NCI-H2081 treated with DMSO at 0.1 percent for 48 hours (cell line): ENCODE results near the gene MERTK.
"Not testable (repeated sequence)": the region's sequence is repeated elsewhere in the genome, so short reads cannot be mapped to it uniquely, and the experiment has no call there.

Source experiments
- DNase-seq: peaks from one replicate; lab custom pipeline; 2025; lab: John Stamatoyannopoulos, UW

Gene MERTK

GRCh38 chr2:112010751-112011150 lies 112.3 kb downstream of the MERTK start:
- no peak for DNase-seq

DNA sequence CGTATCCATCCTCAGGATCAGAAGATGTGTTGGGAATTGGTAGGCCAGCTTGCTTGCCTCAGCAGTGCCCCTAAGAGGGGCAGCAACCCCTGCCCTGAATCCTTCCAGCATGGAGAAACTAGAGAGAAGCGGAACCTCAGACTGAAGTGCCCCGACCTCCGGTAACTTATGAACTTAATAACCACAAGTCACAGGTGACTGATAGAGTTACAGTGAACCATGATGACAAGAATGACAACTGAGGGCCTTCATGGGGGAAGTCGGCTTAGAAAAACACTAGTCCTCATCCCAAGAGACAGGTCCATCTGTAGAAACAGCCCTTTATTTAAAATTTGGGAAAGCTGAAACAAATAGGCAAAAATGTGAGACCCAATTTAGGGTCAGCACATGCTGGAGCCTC lies 114.1 kb downstream of the MERTK start:
- DNase-seq: no peak

DNA sequence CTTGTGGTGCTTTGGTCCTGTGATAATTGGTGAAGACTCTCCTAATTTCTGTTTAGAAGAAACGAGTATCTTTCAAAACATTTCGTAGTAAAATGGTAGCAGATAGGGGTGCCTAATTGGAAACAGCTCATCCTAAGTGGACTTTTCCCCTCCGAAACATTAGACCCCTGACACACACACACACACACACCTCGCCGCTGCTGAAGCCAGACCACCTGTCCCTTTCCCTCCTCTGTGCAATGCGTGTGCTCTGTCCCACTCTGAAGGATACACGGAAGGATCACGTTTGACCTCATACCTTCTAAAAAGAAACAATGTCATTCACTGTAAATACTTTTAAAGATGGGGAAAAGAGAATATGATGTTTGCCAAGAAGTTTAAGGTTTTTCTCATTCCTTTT lies 120.4 kb downstream of the MERTK start:
- DNase-seq: no peak

GRCh38 chr2:112019569-112019982 lies 121.2 kb downstream of the MERTK start:
- no peak for DNase-seq

- no peak for DNase-seq
Observed at GRCh38 chr2:112020561-112020960, 122.2 kb downstream of the MERTK start.

DNA sequence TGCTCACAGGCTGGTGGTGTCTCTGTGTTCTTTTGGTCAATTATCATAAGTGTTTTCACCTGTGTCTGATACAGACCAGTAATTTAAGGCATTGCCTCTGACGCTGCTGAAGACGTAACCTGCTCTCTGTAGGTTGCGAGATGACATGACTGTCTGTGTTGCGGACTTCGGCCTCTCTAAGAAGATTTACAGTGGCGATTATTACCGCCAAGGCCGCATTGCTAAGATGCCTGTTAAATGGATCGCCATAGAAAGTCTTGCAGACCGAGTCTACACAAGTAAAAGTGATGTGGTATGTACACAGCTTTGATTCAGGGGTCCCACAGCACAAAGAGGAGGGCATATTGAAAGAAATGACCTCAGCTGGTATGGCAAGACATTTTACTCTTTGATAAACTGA lies 122.9 kb downstream of the MERTK start:
- no peak for DNase-seq

GRCh38 chr2:112021781-112022231 lies 123.4 kb downstream of the MERTK start:
- DNase-seq: no peak

DNA sequence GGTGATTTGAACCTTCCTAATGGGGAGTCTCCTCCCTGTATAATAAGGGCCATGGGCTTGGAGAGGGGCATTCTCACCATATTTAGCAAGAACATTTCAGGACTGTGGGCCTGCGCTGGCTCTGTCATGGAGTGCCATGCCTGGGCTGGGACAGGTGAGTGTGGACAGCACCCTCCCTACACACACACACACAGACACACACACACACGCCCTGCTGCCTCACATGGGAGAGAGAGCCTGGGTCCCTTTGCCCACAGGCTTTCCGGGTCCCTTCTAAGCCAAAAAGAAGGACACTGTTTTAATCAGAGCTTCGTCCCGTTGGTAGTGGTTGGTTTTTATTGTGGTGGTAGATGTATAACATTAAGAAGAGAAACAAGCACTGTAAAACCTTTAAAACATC lies 125.3 kb downstream of the MERTK start:
- DNase-seq: no peak

DNA sequence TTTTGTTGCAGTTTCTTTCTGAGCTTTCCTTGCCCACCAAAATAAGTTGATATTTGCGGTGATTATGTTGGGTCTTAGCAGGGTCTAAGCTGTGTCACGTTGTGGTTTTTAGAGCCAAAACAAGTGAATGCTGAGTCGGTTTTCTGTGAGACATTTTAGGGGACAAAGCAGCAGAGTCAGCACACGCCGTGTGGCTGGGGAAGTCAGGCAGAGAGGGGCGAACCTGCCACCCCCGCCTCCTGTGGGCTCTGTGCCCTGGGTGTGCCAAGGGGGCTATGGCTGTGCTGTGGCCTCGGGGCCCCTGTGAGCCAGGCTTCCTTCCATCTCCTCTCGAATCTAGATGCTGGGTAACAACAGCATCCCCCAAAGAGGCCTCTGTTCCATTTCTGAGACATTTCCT lies 125.8 kb downstream of the MERTK start:
- no peak for DNase-seq

DNA sequence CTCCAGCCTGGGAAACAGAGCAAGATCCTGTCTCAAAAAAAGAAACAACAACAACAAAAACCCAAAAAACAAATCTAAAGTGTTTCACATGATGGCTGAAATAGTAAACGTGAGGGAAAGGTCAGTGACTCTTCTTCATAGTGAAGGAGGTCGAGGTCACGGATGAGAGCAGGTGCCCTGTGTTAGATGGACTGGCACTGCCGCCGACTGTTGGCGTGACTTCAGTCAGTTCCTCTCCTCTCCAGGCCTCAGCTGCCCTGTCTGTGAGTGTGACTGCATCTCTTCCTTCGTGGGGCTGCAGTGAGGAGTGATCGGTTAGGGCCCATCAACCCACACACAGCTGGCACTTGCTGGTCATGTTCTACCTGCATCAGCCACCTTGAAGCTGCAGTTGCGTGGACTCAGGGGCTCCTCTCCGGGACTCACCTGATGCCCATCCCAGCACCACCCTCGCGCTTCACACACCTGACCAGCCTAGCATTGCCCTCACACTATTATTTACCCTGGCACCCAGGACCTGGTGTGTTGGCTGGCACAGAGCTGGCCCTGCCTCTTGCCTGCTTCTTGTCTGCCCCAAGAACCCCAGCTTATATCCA lies 126.6 kb downstream of the MERTK start:
- DNase-seq: no peak

- no peak for DNase-seq
Observed at GRCh38 chr2:112026509-112026908, 128.1 kb downstream of the MERTK start.

DNA sequence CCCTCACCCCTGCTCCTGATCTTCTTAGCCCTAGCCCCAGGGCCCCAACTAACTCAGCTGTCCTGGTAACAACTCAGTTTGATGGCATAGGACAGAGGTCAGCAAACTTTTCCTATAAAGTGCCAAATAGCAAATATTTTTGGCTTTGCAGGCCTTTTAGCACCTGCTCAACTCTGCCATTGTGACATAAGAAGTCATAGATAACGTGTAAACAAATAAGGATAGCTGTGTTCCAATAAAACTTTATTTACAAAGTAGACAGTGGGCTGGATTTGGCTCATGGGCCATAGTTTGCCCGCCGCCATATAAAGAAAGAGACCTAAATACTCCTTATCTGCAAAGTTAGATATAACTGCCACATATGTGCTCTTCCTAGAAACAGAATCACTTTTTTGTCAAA lies 129.4 kb downstream of the MERTK start:
- DNase-seq: no peak

GRCh38 chr2:112029164-112029563 lies 130.8 kb downstream of the MERTK start:
- DNase-seq: no peak

- no peak for DNase-seq
Observed at GRCh38 chr2:112031473-112032223, 133.2 kb downstream of the MERTK start.

- DNase-seq: no peak
Observed at GRCh38 chr2:112032224-112032586, 133.8 kb downstream of the MERTK start.

DNA sequence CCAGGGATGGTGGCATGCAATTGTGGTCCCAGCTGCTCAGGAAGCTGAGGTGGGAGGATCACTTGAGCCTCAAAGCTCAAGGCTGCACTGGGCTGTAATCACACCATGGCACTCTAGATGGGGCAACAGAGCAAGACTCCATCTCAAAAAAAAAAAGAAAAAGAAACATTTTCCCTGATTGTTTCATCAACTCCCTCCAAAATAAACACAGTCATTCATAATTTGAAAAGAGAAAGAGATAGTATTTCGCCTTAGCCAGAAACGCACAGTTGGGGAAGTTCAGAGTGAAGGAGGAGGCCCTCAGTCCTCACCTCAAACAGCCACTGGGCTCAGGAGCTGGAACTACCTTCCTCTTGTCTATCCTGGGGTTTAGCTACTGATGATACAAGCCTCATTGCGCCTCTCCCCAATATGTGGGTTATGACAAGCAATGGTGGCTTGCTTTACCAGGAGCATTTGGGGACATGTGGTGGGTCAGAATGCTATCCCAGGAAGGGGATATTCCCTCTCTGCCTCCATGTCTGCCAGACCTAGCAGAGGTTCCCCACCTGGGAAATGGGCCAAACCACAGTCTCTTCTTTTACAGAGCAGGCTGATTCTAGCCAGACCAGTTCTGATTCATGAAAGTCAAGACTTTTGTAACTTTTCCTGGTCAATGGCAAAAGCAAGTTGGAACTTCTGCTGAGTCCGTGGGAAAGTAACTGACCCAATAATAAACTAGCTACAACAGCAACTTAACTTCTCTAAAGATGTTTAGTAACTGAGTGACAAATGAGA lies 134.5 kb downstream of the MERTK start:
- no peak for DNase-seq

DNA sequence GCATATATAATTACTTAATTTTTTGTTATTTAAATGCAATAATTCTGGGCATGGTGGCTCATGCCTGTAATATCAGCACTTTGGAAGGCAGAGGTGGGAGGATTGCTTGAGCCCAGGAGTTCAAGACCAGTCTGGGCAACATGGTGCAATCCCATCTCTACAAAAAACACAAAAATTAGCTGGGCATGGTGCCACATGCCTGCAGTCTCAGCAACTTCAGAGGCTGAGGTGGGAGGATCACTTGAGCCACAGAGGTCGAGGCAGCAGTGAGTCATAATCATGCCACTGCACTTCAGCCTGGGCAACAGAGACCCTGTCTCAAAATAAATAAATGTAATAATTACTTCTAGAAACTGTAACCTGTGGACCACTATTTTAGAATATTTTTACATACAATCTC lies 135.2 kb downstream of the MERTK start:
- DNase-seq: no peak

DNA sequence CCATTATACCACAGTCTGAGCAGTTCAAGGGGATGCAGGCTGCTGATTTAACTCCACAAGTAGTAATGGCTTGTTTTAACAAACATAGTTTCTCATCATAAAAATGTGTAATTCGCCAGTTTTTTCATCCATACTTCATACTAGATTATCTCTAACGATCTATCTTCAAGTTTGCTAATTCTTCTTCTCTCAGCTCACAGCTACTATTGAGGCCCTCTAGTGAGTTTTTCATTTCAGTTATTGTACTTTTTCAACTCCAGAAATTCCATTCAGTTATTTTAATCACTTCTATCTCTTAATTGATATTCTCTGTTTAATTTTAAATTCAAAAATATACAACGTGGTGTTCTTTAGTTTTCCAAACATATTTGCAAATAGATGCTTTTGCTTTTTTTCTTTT lies 136.5 kb downstream of the MERTK start:
- no peak for DNase-seq

DNA sequence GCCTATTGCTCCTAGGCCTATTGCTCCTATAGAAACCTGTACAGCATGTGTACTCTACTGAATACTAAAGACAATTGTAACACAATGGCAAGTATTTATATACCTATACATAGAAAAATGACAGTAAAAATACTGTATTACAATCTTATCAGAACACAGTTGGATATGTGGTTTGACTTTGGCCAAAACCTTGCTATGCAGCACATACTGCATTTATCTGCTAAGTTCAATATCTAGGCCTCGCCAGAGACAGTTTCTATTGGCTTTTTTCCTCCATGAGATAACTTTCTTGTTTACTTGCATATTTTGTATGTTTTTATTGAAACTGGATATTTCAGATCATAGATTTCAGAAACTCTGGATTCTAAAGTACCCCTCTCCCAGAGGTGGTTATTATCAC lies 137.4 kb downstream of the MERTK start:
- DNase-seq: no peak

- DNase-seq: not testable (repeated sequence)
Observed at GRCh38 chr2:112039556-112039955, 141.1 kb downstream of the MERTK start.

DNA sequence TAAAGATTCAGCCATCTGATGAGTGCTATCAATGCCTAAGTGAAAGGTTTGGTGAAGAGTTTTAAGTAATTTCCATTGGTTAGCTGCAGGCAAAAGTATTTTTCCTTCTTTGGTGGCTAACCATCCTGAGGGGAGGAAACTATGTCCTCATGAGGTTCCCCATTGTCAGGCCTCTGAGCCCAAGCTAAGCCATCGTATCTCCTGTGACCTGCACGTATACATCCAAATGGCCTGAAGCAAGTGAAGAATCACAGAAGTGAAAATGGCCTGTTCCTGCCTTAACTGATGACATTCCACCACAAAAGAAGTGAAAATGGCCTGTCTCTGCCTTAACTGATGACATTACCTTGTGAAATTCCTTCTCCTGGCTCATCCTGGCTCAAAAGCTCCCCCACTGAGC lies 141.7 kb downstream of the MERTK start:
- not testable (repeated sequence) for DNase-seq

DNA sequence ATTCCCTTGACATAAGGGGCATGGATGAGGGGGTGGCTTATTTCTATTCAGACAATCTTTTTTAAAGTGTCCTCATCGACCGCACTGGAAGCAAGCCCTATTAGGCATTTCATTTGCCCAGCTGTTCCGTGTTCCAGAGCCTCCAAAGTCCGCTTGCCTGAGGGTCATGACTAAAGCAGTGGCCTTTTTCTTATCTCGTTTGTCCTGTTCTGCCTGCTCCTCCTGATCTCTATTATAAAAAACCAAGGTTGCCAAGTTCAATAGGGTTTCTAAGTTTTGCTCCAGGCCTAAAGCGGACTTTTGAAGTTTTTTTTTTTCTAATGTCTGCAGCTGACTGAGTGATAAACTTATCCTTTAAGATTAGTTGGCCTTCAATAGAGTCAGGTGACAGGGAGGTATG lies 143.1 kb downstream of the MERTK start:
- DNase-seq: not testable (repeated sequence)

GRCh38 chr2:112045446-112046014 lies 147.1 kb downstream of the MERTK start:
- DNase-seq: no peak
